ENCODE data around the gene ACTR3C. TPM values are rescaled to one million over a fixed set of nuclear protein-coding genes. Genes with fewer than 3 reads are reported as not detected.

Gene ACTR3C
- polyA plus RNA-seq (2012; ENCODE audit: missing spikeins): 2.8 TPM

DNA sequence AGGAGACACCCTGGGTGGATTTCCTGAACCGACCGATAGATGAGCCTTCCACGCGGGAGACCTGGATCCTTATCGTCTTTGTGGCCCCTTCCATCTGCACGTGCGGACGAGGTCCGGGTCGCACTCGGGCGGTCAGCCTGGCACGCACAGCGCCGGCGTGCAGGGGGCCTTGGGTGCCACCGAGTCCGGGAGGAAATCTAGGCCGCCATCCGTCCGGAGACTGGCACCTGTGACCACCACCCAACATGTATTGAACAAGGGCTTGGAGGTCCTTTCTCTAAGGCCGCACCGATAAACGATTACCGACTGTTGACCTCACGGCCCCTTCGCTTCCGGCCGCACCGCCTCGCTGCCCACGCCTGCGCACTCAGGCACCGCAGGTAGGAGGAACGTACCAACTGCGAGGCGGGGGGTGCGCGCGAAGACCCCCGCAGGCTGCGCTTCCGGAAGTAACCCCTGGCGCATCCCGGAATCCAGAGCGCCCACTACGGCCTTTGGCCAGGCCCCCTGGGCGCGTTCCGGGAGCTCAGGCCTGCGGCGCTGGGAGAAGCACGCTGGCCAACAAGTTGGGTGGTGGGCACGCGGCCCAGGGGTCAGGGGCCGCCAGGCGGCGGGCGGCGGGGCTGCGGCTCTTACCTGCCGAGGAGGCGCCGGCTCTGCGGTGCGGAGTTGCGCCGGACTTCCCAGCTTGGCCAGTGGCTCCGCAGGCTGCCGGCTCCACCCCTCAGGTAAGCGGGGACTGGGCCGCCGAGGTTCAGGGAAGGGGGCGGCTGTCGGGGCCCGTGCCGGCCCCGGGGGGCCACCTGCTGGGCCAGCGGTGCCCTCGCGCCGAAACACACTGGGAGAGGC, at the start of gene ACTR3C, which contains the start of gene LRRC61:
ACTR3C (minus strand) TSS at position 713 of the 849 bp plus-strand sequence. CDS start 28,249 bp downstream, outside the sequence.
LRRC61 (plus strand) TSS at position 523 of the 849 bp plus-strand sequence. CDS start 13,507 bp downstream, outside the sequence.
- FAIRE-seq (peak; percentile 92), DNase-seq (ENCODE audit: insufficient read length) (no peak)
- TF ChIP-seq POLR2A (IDR thresholded peaks at IDR 0.05; ENCODE audit: low read depth, low read length): peak; percentile 89
- TF ChIP-seq POLR2AphosphoS5 (IDR thresholded peaks at IDR 0.05; ENCODE audit: low read depth, low read length): peak; percentile 81
- TF ChIP-seq TAF1 (IDR thresholded peaks at IDR 0.05; ENCODE audit: borderline replicate concordance, low read depth, low read length): peak; percentile 84

DNA sequence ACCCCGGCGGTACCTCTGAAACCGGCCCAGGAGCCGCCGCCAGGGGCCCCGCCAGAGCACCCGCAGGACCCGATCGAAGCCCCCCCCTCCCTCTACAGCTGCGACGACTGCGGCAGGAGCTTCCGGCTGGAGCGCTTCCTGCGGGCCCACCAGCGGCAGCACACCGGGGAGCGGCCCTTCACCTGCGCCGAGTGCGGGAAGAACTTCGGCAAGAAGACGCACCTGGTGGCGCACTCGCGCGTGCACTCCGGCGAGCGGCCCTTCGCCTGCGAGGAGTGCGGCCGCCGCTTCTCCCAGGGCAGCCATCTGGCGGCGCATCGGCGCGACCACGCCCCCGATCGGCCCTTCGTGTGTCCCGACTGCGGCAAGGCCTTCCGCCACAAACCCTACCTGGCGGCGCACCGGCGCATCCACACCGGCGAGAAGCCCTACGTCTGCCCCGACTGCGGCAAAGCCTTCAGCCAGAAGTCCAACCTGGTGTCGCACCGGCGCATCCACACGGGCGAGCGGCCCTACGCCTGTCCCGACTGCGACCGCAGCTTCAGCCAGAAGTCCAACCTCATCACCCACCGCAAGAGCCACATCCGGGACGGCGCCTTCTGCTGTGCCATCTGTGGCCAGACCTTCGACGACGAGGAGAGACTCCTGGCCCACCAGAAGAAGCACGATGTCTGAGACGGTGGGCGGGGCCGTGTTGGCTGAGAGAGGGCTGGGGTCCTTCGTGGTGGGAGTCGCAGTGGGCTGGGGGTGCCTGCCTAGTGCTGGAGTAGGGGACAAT, 49.1 kb upstream of the ACTR3C start:
- FAIRE-seq: no peak

DNA sequence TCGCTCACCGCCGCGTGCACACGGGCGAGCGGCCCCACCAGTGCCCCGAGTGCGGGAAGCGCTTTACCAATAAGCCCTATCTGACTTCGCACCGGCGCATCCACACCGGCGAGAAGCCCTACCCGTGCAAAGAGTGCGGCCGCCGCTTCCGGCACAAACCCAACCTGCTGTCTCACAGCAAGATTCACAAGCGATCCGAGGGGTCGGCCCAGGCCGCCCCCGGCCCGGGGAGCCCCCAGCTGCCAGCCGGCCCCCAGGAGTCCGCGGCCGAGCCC, 48.6 kb upstream of the ACTR3C start:
- no peak for DNase-seq (ENCODE audit: insufficient read length)
- no peak for TF ChIP-seq POLR2AphosphoS5 (IDR thresholded peaks at IDR 0.05; ENCODE audit: low read depth, low read length)
- TF ChIP-seq POLR2A (IDR thresholded peaks at IDR 0.05; ENCODE audit: low read depth, low read length): no peak
- TF ChIP-seq TAF1 (IDR thresholded peaks at IDR 0.05; ENCODE audit: borderline replicate concordance, low read depth, low read length): no peak
- FAIRE-seq: no peak

More for the DNA sequence above, 49.1 kb upstream of the ACTR3C start:
- no peak for DNase-seq (ENCODE audit: insufficient read length)
- TF ChIP-seq POLR2A (IDR thresholded peaks at IDR 0.05; ENCODE audit: low read depth, low read length) (no peak), TAF1 (IDR thresholded peaks at IDR 0.05; ENCODE audit: borderline replicate concordance, low read depth, low read length) (no peak), POLR2AphosphoS5 (IDR thresholded peaks at IDR 0.05; ENCODE audit: low read depth, low read length) (no peak)

DNA sequence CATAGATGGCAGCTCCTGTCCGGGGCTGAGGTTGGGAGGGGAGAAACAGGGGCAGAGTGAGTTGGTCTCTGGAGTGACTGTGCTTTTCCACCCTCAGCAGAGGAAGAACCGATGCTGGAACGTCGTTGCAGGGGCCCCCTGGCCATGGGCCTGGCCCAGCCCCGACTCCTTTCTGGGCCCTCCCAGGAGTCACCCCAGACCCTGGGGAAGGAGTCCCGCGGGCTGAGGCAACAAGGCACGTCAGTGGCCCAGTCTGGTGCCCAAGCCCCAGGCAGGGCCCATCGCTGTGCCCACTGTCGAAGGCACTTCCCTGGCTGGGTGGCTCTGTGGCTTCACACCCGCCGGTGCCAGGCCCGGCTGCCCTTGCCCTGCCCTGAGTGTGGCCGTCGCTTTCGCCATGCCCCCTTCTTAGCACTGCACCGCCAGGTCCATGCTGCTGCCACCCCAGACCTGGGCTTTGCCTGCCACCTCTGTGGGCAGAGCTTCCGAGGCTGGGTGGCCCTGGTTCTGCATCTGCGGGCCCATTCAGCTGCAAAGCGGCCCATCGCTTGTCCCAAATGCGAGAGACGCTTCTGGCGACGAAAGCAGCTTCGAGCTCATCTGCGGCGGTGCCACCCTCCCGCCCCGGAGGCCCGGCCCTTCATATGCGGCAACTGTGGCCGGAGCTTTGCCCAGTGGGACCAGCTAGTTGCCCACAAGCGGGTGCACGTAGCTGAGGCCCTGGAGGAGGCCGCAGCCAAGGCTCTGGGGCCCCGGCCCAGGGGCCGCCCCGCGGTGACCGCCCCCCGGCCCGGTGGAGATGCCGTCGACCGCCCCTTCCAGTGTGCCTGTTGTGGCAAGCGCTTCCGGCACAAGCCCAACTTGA, 48.0 kb upstream of the ACTR3C start:
- no peak for DNase-seq (ENCODE audit: insufficient read length)
- TF ChIP-seq TAF1 (IDR thresholded peaks at IDR 0.05; ENCODE audit: borderline replicate concordance, low read depth, low read length) (no peak), POLR2AphosphoS5 (IDR thresholded peaks at IDR 0.05; ENCODE audit: low read depth, low read length) (no peak), POLR2A (IDR thresholded peaks at IDR 0.05; ENCODE audit: low read depth, low read length) (0 out of 2 replicates have a peak, but pooled peaks have one; percentile 29)
- FAIRE-seq: no peak

DNA sequence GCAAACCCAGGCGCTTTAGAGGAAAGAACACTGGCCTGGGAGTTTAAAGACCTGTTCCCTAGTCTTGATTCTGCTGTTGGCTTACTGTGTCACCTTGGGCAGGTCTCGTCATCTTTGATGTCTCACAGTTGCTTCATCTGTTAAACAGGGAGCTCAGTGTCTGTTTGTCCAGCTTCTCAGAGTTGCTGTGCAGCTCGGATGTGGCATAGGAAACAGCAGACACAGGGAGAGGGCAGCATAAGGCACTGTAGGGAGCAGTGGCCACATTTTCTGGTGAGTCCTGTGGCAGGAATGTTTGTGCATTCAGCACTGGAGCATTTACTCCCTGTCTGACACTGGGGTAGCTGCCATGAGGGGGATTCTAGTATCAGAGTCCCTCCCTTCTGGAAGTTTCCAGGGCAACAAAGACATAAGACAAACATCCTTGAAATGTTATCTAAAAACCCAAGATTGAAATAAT, 47.3 kb upstream of the ACTR3C start:
- TF ChIP-seq TAF1 (IDR thresholded peaks at IDR 0.05; ENCODE audit: borderline replicate concordance, low read depth, low read length) (no peak), POLR2AphosphoS5 (IDR thresholded peaks at IDR 0.05; ENCODE audit: low read depth, low read length) (no peak), POLR2A (IDR thresholded peaks at IDR 0.05; ENCODE audit: low read depth, low read length) (no peak)
- DNase-seq (ENCODE audit: insufficient read length): no peak
- no peak for FAIRE-seq

DNA sequence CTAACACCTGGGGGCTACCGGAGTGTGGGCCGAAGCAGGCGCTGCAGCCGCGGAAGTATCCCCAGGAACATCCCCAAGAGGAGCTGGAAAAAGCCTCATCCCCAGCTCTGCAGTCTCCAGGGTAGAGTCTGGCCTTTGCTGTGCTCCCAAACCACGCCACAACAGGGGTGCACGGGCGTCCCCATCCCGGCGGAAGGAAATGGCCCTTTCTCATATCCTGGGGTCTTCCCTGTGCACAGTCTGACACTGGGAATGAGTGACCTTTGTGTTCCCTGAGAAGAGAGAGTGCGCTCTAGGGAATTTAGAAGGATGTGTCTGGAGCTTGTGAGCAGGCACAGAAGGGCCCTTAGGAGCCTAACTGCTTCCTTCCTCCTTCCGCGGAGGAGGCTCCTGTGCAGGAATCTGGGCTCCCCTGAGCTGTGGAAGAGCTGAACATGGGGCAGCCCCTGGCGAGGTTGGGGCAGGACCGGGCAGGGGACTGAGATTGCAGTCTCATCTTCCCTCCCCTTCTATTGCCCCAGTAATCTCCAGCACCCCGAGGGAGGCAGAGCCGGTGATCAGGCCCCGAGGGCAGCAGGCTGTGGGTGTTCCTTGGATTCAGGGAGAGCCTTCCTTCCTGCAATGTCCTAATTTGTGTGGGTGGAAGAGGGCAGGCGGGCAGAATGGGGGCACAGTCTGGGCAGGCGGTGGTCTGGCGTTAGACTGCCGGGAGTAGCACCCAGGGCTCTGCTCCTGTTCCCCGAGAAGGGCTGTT, 46.6 kb upstream of the ACTR3C start:
- TF ChIP-seq POLR2AphosphoS5 (IDR thresholded peaks at IDR 0.05; ENCODE audit: low read depth, low read length) (no peak; the same call in 1 of the 2 replicates), TAF1 (IDR thresholded peaks at IDR 0.05; ENCODE audit: borderline replicate concordance, low read depth, low read length) (no peak)
- FAIRE-seq (no peak), DNase-seq (ENCODE audit: insufficient read length) (no peak)

DNA sequence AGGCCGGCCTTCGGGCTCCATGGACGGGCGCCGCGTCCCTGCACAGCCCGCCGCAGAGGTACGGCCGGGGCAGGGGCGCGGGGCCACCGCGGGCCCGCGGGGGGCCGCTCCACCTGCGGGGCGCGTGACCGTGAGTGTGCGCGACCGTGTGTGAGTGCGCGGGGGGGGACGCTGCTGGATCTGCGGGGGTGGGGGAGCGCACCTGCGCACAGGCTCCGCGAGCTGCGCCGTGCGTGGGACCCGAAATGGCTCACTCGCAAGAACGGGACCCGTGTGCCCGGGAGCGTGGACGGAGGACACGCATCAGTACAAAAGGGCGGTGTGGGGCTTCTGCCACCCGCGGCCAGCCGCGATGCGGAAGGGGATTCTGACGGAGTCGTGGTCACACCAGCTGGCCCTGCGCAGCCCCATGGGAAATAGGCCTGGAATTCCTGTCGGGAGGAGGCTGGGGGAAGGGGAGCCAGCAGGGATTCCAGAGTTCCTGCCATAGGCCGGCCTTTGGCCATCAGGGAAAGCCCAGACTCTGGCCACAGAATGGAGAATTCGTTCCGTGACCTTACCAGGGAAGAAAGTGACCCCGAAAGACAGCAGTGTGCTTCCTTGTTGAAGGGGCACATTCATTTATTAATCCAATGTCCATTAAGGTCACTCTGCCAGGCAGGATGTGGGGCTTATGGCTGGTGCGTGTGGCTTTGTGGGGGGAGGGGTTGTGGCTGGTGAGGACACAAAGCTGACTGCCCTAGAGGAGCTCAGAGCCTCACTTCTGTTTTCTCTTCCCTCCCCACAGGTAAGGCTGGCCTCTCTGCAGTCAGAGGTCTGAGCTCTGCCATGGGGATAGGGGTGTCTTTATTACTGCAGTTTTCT, 45.8 kb upstream of the ACTR3C start:
- no peak for DNase-seq (ENCODE audit: insufficient read length)
- TF ChIP-seq POLR2AphosphoS5 (IDR thresholded peaks at IDR 0.05; ENCODE audit: low read depth, low read length) (peak; percentile 58), TAF1 (IDR thresholded peaks at IDR 0.05; ENCODE audit: borderline replicate concordance, low read depth, low read length) (0 out of 2 replicates have a peak, but pooled peaks have one; percentile 20), POLR2A (IDR thresholded peaks at IDR 0.05; ENCODE audit: low read depth, low read length) (peak; percentile 35)
- peak; percentile 84 for FAIRE-seq

DNA sequence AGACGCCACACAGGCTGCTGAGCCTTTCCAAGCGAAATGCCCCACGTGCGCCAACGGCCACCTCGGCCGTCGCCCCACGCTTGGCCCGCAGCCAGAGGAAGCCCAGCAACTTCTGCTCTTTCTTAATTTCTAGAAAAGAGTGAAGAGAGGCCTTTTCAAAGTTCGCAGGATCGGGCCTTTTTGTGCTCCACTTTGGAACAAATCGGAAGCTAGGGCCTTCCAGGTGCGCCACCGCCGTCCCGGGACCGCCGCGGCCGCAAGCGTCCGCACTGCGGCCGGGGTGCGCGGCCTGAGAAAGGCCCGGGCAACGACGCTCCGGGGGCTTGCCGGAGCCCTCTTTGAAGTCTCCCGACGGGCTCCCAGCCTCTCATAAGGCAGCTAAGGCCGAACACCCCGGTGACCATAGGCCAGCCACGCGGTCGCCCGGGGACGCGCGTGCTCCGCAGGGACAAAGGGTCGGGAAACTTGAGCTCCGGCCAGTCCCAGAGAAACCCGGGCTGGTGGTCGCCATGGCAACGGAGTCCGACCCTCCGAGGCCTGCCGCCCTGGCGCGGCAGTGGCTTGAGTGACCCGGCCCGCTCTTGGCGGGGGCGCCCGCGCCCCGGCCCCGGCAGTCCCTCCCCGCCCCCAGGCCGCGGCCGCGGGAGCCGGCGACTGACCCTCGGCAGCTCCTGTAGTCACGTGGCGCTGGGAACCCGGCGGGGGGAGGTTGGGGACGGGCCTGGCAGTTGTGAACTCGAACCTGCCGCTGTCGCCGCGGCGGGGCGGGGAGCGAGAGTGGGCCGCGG, 44.9 kb upstream of the ACTR3C start, which contains the start of gene REPIN1:
REPIN1 (plus strand) TSS at position 727 of the 788 bp plus-strand sequence. CDS start 890 bp downstream, outside the sequence.
- FAIRE-seq: peak; percentile 90
- TF ChIP-seq TAF1 (IDR thresholded peaks at IDR 0.05; ENCODE audit: borderline replicate concordance, low read depth, low read length): 0 out of 2 replicates have a peak, but pooled peaks have one; percentile 27
- TF ChIP-seq POLR2AphosphoS5 (IDR thresholded peaks at IDR 0.05; ENCODE audit: low read depth, low read length): peak; percentile 52; the same call in 1 of the 2 replicates
- TF ChIP-seq POLR2A (IDR thresholded peaks at IDR 0.05; ENCODE audit: low read depth, low read length): peak; percentile 78
- DNase-seq (ENCODE audit: insufficient read length): peak; percentile 82

All from GM12892 (cell line).